Panc1 (cell line): ENCODE data around the gene TLDC2. TPM values are rescaled to one million over a fixed set of nuclear protein-coding genes. Genes with fewer than 3 reads are reported as not detected.

Experiments
- ATAC-seq: fragments of 200-7000 bp; cut with Tn5 transposase; 2 replicates; pipeline ENCODE4 v1.9.1; 2020; ENCODE audit warnings: mild to moderate bottlenecking, moderate library complexity
- BruUV-seq: library from RNA; stranded (reverse); fragments of 400-500 nt; replicated peaks from 2 replicates; lab custom pipeline; 2021; lab: Mats Ljungman, UMichigan
- CTCF ChIA-PET: fragments of 300-600 bp; sonication (Branson Sonifier 250); formaldehyde crosslinking; loops from one replicate; lab custom pipeline; 2022; ENCODE audit warnings: antibody characterized with exemption; lab: Charles Lee
- POLR2A ChIA-PET: fragments of 300-600 bp; sonication (Branson Sonifier 250); formaldehyde crosslinking; loops from one replicate; lab custom pipeline; 2022; ENCODE audit warnings: antibody characterized with exemption; lab: Charles Lee
- DNase-seq: peaks from one replicate; pipeline ENCODE4 v3.0.0-alpha.2; 2010; ENCODE audit warnings: low read depth, low spot score
- H3K27ac ChIP-seq: 2 replicates; pipeline ENCODE4 v1.5.1; 2011; ENCODE audit warnings: mild to moderate bottlenecking, low read length, inconsistent platforms
- H3K27me3 ChIP-seq: fragments of 200-500 bp; sonication (Bioruptor generic); 2 replicates; pipeline ENCODE4 v1.6.0; 2014; ENCODE audit warnings: low read length, inconsistent platforms; ENCODE audit not compliant: control insufficient read depth, insufficient read depth
- H3K36me3 ChIP-seq: fragments of 200-500 bp; sonication (Bioruptor generic); 2 replicates; pipeline ENCODE4 v1.5.1; 2014; ENCODE audit warnings: inconsistent platforms, mild to moderate bottlenecking, low read length, moderate library complexity; ENCODE audit not compliant: control insufficient read depth, insufficient read depth
- H3K4me1 ChIP-seq: 2 replicates; pipeline ENCODE4 v1.5.1; 2011; ENCODE audit warnings: inconsistent platforms, mild to moderate bottlenecking, low read length, moderate library complexity; ENCODE audit not compliant: control insufficient read depth, insufficient read depth
- H3K4me3 ChIP-seq, 2 experiments: 2 replicates each; pipeline ENCODE4 v1.5.1; 2011 to 2012; ENCODE audit warnings: low read depth in 2 of 2, low read length in 2 of 2, mild to moderate bottlenecking in 2 of 2, inconsistent platforms in 1 of 2, moderate library complexity in 1 of 2
- H3K9me3 ChIP-seq: fragments of 200-500 bp; sonication (Bioruptor generic); 2 replicates; pipeline ENCODE4 v1.5.1; 2014; ENCODE audit warnings: low read depth, mild to moderate bottlenecking, inconsistent platforms, low read length, moderate library complexity; ENCODE audit not compliant: control insufficient read depth, insufficient read depth
- POLR2AphosphoS5 ChIP-seq: IDR thresholded peaks from 2 replicates; pipeline ENCODE4 v1.6.1; 2012; ENCODE audit warnings: mild to moderate bottlenecking, low read depth, low read length, moderate library complexity
- SIN3A ChIP-seq: IDR thresholded peaks from 2 replicates; pipeline ENCODE4 v1.6.1; 2012; ENCODE audit warnings: low read depth, mild to moderate bottlenecking, low read length, moderate library complexity, borderline replicate concordance; ENCODE audit not compliant: insufficient read depth
- TCF7L2 ChIP-seq: IDR thresholded peaks from 2 replicates; pipeline ENCODE4 v1.6.1; 2011; ENCODE audit warnings: mild to moderate bottlenecking, low read depth, low read length, inconsistent platforms
- in situ Hi-C: cut with HindIII; loops from 2 replicates; pipeline ENCODE4 v1.10.0; 2016; ENCODE audit warnings: low sequenced_read_pairs, low pct_unique_long_range_greater_than_20kb
- intact Hi-C: fragments of 100-400 bp; cut with micrococcal nuclease; formaldehyde crosslinking; loops from one replicate; pipeline ENCODE4 v1.10.0; 2022; ENCODE audit not compliant: unreplicated experiment
- total RNA-seq: library from RNA; stranded (reverse); gene quantifications from one replicate; pipeline ENCODE4 v1.2.1, GENCODE V29; 2021; ENCODE audit not compliant: unreplicated experiment
- TF ChIP-seq, protein P1 (sequence below), 2 experiments: IDR thresholded peaks; 2 replicates each; pipeline ENCODE4 v1.6.1; 2011 to 2012; ENCODE audit warnings: low read depth in 2 of 2, control low read depth in 1 of 2, low read length in 1 of 2, mild to moderate bottlenecking in 1 of 2, moderate library complexity in 1 of 2; ENCODE audit not compliant: insufficient read depth in 1 of 2
- TF ChIP-seq, protein P2 (sequence below): fragments of 450-650 bp; IDR thresholded peaks from 2 replicates; pipeline ENCODE4 v1.5.1; 2017; ENCODE audit warnings: mild to moderate bottlenecking

The TLDC2 gene
- total RNA-seq, 1 experiment from 2014 or later: not detected

DNA sequence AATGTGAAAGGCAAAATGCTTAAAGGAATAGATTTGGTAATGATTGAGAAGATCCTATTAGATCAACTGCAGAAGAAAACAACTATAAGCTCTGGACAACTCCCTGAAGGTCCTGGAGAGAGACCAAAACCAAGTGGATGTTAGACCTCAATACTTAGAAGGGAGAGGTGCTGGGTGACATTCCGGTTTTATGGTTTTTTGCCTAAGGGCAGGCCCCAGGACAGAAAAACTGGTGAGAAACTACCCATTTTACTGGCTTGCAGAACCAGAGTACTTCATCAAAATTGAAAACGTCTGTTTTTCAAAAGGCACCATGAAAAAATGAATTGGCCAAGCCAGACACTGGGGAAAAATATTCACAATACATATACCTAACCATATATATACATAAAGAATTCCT, 49.3 kb downstream of the TLDC2 start:
- intact Hi-C loops: no loop called here
- Histone ChIP-seq H3K27ac (no peak overlapping the region), H3K4me3 (no peak overlapping the region), H3K36me3 (no peaks in the 10 kb centered on the region), H3K4me1 (no peaks in the 10 kb centered on the region), H3K27me3 (no peaks in the 10 kb centered on the region), H3K9me3 (no peaks in the 10 kb centered on the region)
- no peak for DNase-seq
- in situ Hi-C loops: no loop called here
- ChIA-PET CTCF (no interaction called here), POLR2A (no interaction called here)
- no TSS peak for BruUV-seq
- no peak for ATAC-seq
- TF ChIP-seq TCF7L2 (no peak), POLR2AphosphoS5 (no peak), SIN3A (no peak)
- TF ChIP-seq, protein P1, sequence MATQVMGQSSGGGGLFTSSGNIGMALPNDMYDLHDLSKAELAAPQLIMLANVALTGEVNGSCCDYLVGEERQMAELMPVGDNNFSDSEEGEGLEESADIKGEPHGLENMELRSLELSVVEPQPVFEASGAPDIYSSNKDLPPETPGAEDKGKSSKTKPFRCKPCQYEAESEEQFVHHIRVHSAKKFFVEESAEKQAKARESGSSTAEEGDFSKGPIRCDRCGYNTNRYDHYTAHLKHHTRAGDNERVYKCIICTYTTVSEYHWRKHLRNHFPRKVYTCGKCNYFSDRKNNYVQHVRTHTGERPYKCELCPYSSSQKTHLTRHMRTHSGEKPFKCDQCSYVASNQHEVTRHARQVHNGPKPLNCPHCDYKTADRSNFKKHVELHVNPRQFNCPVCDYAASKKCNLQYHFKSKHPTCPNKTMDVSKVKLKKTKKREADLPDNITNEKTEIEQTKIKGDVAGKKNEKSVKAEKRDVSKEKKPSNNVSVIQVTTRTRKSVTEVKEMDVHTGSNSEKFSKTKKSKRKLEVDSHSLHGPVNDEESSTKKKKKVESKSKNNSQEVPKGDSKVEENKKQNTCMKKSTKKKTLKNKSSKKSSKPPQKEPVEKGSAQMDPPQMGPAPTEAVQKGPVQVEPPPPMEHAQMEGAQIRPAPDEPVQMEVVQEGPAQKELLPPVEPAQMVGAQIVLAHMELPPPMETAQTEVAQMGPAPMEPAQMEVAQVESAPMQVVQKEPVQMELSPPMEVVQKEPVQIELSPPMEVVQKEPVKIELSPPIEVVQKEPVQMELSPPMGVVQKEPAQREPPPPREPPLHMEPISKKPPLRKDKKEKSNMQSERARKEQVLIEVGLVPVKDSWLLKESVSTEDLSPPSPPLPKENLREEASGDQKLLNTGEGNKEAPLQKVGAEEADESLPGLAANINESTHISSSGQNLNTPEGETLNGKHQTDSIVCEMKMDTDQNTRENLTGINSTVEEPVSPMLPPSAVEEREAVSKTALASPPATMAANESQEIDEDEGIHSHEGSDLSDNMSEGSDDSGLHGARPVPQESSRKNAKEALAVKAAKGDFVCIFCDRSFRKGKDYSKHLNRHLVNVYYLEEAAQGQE (IDR thresholded peaks at IDR 0.05; ENCODE audit: insufficient read depth in 1 of 2, low read depth in 2 of 2, low read length in 1 of 2): no peak
- TF ChIP-seq, protein P2, sequence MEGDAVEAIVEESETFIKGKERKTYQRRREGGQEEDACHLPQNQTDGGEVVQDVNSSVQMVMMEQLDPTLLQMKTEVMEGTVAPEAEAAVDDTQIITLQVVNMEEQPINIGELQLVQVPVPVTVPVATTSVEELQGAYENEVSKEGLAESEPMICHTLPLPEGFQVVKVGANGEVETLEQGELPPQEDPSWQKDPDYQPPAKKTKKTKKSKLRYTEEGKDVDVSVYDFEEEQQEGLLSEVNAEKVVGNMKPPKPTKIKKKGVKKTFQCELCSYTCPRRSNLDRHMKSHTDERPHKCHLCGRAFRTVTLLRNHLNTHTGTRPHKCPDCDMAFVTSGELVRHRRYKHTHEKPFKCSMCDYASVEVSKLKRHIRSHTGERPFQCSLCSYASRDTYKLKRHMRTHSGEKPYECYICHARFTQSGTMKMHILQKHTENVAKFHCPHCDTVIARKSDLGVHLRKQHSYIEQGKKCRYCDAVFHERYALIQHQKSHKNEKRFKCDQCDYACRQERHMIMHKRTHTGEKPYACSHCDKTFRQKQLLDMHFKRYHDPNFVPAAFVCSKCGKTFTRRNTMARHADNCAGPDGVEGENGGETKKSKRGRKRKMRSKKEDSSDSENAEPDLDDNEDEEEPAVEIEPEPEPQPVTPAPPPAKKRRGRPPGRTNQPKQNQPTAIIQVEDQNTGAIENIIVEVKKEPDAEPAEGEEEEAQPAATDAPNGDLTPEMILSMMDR: no peak

GRCh38 chr20:36926653-36927200, 50.8 kb downstream of the TLDC2 start:
- TF ChIP-seq SIN3A (no peak), POLR2AphosphoS5 (no peak), TCF7L2 (no peak)
- TF ChIP-seq, protein P1 (IDR thresholded peaks at IDR 0.05; ENCODE audit: insufficient read depth in 1 of 2, low read depth in 2 of 2, low read length in 1 of 2): no peak
- TF ChIP-seq, protein P2: no peak
- Histone ChIP-seq H3K4me3 (no peak overlapping the region), H3K9me3 (no peaks in the 10 kb centered on the region), H3K36me3 (no peaks in the 10 kb centered on the region), H3K27ac (no peak overlapping the region), H3K4me1 (no peaks in the 10 kb centered on the region), H3K27me3 (no peaks in the 10 kb centered on the region)
- no peak for DNase-seq
- BruUV-seq: no TSS peak
- in situ Hi-C loops (no loop called here), intact Hi-C loops (no loop called here)
- ChIA-PET CTCF (no interaction called here), POLR2A (no interaction called here)
- no peak for ATAC-seq
